ENCODE results near the gene ETS1.

ETS1 gene

GRCh38 chr11:128522055-128522942 is 65.1 kb downstream of the ETS1 start:
- Histone ChIP-seq H3K4me1 (ENCODE audit: insufficient read depth, poor library complexity, severe bottlenecking) (peaks cover 58% of the 10 kb centered on the region), H3K36me3 (ENCODE audit: low read depth) (peaks cover 36% of the 10 kb centered on the region), H3K4me3 (ENCODE audit: severe bottlenecking) (peak overlapping the region; percentile 60), H3K9me3 (ENCODE audit: severe bottlenecking) (no peaks in the 10 kb centered on the region), H3K27me3 (ENCODE audit: insufficient read depth, poor library complexity, severe bottlenecking) (no peaks in the 10 kb centered on the region), H3K27ac (ENCODE audit: poor library complexity, severe bottlenecking) (peak overlapping the region; percentile 98)
- TF ChIP-seq CTCF (IDR thresholded peaks at IDR 0.05; ENCODE audit: poor library complexity, severe bottlenecking), result no peak
- peak; percentile 96 for DNase-seq (ENCODE audit: low spot score)
- ATAC-seq (ENCODE audit: low read depth), result peak; percentile 90

GRCh38 chr11:128521682-128522054 is 65.7 kb downstream of the ETS1 start:
- DNase-seq (ENCODE audit: low spot score), result no peak
- peaks cover 64% of the 10 kb centered on the region for H3K4me1 ChIP-seq (ENCODE audit: insufficient read depth, poor library complexity, severe bottlenecking)
- H3K27ac ChIP-seq (ENCODE audit: poor library complexity, severe bottlenecking), result peak overlapping the region; percentile 98

GRCh38 chr11:128520888-128521681 is 66.3 kb downstream of the ETS1 start:
- Histone ChIP-seq H3K27me3 (ENCODE audit: insufficient read depth, poor library complexity, severe bottlenecking) (no peaks in the 10 kb centered on the region), H3K4me3 (ENCODE audit: severe bottlenecking) (peak overlapping the region; percentile 60), H3K36me3 (ENCODE audit: low read depth) (peaks cover 48% of the 10 kb centered on the region), H3K27ac (ENCODE audit: poor library complexity, severe bottlenecking) (peak overlapping the region; percentile 98), H3K4me1 (ENCODE audit: insufficient read depth, poor library complexity, severe bottlenecking) (peaks cover 70% of the 10 kb centered on the region), H3K9me3 (ENCODE audit: severe bottlenecking) (no peaks in the 10 kb centered on the region)
- TF ChIP-seq CTCF (IDR thresholded peaks at IDR 0.05; ENCODE audit: poor library complexity, severe bottlenecking), result no peak
- ATAC-seq (ENCODE audit: low read depth) (no peak), DNase-seq (ENCODE audit: low spot score) (no peak)

More at GRCh38 chr11:128521682-128522054, 65.7 kb downstream of the ETS1 start:
- no peak for TF ChIP-seq CTCF (IDR thresholded peaks at IDR 0.05; ENCODE audit: poor library complexity, severe bottlenecking)
- no peaks in the 10 kb centered on the region for H3K9me3 ChIP-seq (ENCODE audit: severe bottlenecking)
- peak overlapping the region; percentile 60 for H3K4me3 ChIP-seq (ENCODE audit: severe bottlenecking)
- no peaks in the 10 kb centered on the region for H3K27me3 ChIP-seq (ENCODE audit: insufficient read depth, poor library complexity, severe bottlenecking)
- H3K36me3 ChIP-seq (ENCODE audit: low read depth), result peaks cover 42% of the 10 kb centered on the region
- no peak for ATAC-seq (ENCODE audit: low read depth)

- peak overlapping the region; percentile 60 for H3K4me3 ChIP-seq (ENCODE audit: severe bottlenecking)
- H3K36me3 ChIP-seq (ENCODE audit: low read depth), result peaks cover 55% of the 10 kb centered on the region
- no peaks in the 10 kb centered on the region for H3K9me3 ChIP-seq (ENCODE audit: severe bottlenecking)
- ATAC-seq (ENCODE audit: low read depth) (no peak), DNase-seq (ENCODE audit: low spot score) (no peak)
- no peaks in the 10 kb centered on the region for H3K27me3 ChIP-seq (ENCODE audit: insufficient read depth, poor library complexity, severe bottlenecking)
- H3K4me1 ChIP-seq (ENCODE audit: insufficient read depth, poor library complexity, severe bottlenecking), result peaks cover 72% of the 10 kb centered on the region
- TF ChIP-seq CTCF (IDR thresholded peaks at IDR 0.05; ENCODE audit: poor library complexity, severe bottlenecking), result peak; percentile 28
- peak overlapping the region; percentile 98 for H3K27ac ChIP-seq (ENCODE audit: poor library complexity, severe bottlenecking)
Observed at GRCh38 chr11:128520206-128520887, 67.0 kb downstream of the ETS1 start.
